ENCODE data around the gene ANKS1B. TPM values are rescaled to one million over a fixed set of nuclear protein-coding genes. Genes with fewer than 3 reads are reported as not detected.
"Not testable (repeated sequence)": the region's sequence is repeated elsewhere in the genome, so short reads cannot be mapped to it uniquely, and the experiment has no call there.

ANKS1B gene
- total RNA-seq, 1 experiment from 2014 or later, result 5.6 TPM

GRCh38 chr12:99387661-99388060 is 597.1 kb downstream of the ANKS1B start:
- no peak for DNase-seq (ENCODE audit: low read depth)
- in situ Hi-C loops (cut with HindIII; ENCODE audit: low pct_unique_long_range_greater_than_20kb, low sequenced_read_pairs), result no loop called here

DNA sequence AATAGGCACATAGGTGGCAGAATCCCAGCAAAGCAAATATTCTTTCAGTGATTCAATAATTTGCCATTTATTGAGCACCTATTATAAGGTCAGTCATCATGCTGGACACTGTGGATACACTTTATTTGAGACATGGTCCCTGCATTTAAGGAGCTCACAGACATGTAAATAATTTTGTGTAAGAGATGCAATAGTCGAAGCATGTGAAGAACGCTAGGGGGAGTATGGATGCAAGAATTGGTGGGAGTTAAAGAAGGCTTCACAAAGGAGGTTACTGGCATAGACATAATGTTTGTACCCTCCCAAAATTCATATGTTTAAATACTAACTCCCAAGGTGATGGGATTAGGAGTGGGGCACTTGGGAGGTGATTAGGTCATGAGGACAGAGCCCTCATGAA is 597.8 kb downstream of the ANKS1B start:
- no peak for DNase-seq (ENCODE audit: low read depth)
- in situ Hi-C loops (cut with HindIII; ENCODE audit: low pct_unique_long_range_greater_than_20kb, low sequenced_read_pairs), result no loop called here

DNA sequence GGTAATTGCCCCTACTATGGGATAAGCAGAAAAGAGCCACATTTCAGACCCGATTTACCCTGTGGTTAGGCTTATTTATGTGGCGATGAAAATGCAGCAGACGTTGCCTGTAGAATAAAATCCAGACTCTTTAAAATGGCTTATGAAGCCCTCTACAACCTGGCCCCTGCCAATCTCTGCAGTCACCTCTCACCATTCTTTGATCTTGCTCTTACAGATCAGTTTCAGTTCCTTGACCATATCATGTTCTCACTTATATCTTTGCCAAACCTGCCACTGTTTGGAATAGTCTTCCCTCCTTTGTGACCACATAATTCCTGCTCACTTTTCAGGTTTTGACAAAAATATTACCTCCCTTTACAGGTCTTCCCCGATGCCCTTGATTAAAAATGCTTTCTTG is 601.5 kb downstream of the ANKS1B start:
- no peak for DNase-seq (ENCODE audit: low read depth)
- in situ Hi-C loops (cut with HindIII; ENCODE audit: low pct_unique_long_range_greater_than_20kb, low sequenced_read_pairs), result no loop called here

- no peak for DNase-seq (ENCODE audit: low read depth)
- in situ Hi-C loops (cut with HindIII; ENCODE audit: low pct_unique_long_range_greater_than_20kb, low sequenced_read_pairs), result no loop called here
Observed at GRCh38 chr12:99381992-99382391, 602.7 kb downstream of the ANKS1B start.

- no peak for DNase-seq (ENCODE audit: low read depth)
- in situ Hi-C loops (cut with HindIII; ENCODE audit: low pct_unique_long_range_greater_than_20kb, low sequenced_read_pairs), result no loop called here
Observed at GRCh38 chr12:99380701-99381100, 604.0 kb downstream of the ANKS1B start.

DNA sequence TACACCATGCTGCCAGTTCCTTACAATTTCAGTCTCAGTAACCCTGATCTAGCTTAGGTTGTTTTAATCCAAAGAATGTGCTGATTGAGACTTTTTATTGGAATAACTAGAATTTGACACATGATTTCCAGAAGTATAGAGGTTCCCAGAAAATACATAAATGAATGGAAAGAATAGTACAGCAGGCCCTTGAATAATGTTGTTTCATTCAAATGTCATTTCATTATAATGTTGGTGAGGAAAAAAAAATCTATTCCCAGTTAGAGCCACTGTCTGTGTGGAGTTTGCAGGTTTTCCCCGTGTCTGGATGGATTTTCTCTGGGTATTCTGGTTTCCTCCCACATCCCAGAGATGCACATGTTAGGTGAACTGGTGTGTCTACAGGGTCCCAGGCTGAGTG is 610.7 kb downstream of the ANKS1B start:
- DNase-seq (ENCODE audit: low read depth), result no peak
- in situ Hi-C loops (cut with HindIII; ENCODE audit: low pct_unique_long_range_greater_than_20kb, low sequenced_read_pairs), result no loop called here

DNA sequence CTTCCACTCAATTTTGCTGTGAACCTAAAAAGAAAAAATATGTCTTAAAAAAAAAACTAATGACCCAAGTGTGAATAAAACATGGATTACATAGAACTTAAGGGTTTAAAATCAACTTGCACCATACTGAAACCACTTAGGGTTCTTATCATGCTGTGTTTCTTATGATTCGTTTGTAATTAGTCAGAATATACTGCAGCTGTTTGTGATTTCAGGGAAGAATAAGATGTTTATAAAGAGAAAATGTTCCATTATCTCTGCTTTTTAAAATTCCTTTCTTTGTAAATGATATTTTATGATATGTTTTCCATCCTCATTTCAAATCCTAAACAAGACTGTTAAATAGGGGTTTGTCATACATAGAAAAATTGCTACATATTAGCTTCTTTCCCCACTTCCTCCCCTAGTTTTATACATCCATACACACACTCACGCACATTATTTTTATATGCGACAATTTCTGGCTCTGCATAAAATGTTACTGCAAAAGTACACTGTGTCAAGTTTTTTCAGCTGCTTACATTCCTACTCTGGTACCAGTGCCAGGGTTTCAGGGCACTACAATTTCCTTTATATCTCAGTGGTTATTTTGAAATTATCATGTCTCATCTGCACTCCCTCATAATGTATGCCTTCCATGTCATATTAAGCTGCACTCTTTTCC is 612.3 kb downstream of the ANKS1B start:
- in situ Hi-C loops (cut with HindIII; ENCODE audit: low pct_unique_long_range_greater_than_20kb, low sequenced_read_pairs), result no loop called here
- no peak for DNase-seq (ENCODE audit: low read depth)

GRCh38 chr12:99370421-99371138 is 614.2 kb downstream of the ANKS1B start:
- in situ Hi-C loops (cut with HindIII; ENCODE audit: low pct_unique_long_range_greater_than_20kb, low sequenced_read_pairs), result no loop called here

GRCh38 chr12:99367181-99367580 is 617.6 kb downstream of the ANKS1B start:
- in situ Hi-C loops (cut with HindIII; ENCODE audit: low pct_unique_long_range_greater_than_20kb, low sequenced_read_pairs), result no loop called here
- no peak for DNase-seq (ENCODE audit: low read depth)

More at GRCh38 chr12:99370421-99371138, 614.2 kb downstream of the ANKS1B start:
- no peak for DNase-seq (ENCODE audit: low read depth)

DNA sequence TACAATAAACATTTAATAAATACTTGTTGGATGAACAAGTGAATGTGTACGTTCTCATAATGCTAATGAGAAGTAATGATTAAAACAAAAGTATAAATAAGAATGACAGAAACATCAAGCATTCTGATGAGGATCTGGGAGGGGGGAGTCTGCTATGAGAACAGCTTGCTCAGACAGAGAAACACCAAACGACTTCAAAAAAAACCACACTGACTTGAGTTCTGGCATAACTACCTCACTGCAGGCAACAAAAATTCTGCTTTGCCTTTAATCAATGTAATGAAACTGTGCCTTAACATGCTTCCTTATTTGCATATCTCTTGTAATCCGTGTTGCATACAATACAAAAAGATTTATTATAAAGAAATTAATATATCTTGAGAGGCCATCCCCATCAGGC is 632.5 kb downstream of the ANKS1B start:
- in situ Hi-C loops (cut with HindIII; ENCODE audit: low pct_unique_long_range_greater_than_20kb, low sequenced_read_pairs), result no loop called here
- DNase-seq (ENCODE audit: low read depth), result no peak

GRCh38 chr12:99343960-99344359 is 640.8 kb downstream of the ANKS1B start:
- in situ Hi-C loops (cut with HindIII; ENCODE audit: low pct_unique_long_range_greater_than_20kb, low sequenced_read_pairs), result no loop called here
- no peak for DNase-seq (ENCODE audit: low read depth)

DNA sequence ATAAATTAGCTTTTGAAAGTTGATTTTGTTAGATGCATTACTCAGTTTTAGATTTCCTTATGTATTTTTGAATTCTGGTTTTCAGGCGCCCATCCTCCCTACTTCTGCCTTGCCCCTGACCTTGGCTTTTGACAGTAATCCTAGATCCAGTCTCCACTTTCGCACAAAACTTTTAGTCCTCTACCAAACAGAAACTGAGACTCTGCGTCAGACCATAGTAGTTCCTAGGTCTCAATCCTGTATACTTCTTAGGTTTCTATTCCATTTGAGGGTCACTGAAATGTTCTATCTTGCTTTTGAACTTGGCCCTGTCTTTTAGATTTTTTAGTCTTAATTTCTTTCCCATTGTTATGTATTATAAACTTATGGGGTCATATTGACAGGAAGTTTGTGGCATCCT is 645.1 kb downstream of the ANKS1B start:
- in situ Hi-C loops (cut with HindIII; ENCODE audit: low pct_unique_long_range_greater_than_20kb, low sequenced_read_pairs), result no loop called here
- no peak for DNase-seq (ENCODE audit: low read depth)

- no peak for DNase-seq (ENCODE audit: low read depth)
Observed at GRCh38 chr12:99334285-99335056, 650.3 kb downstream of the ANKS1B start.

GRCh38 chr12:99332936-99333591 is 651.7 kb downstream of the ANKS1B start:
- in situ Hi-C loops (cut with HindIII; ENCODE audit: low pct_unique_long_range_greater_than_20kb, low sequenced_read_pairs), result no loop called here
- DNase-seq (ENCODE audit: low read depth), result no peak

More at GRCh38 chr12:99334285-99335056, 650.3 kb downstream of the ANKS1B start:
- in situ Hi-C loops (cut with HindIII; ENCODE audit: low pct_unique_long_range_greater_than_20kb, low sequenced_read_pairs), result no loop called here

DNA sequence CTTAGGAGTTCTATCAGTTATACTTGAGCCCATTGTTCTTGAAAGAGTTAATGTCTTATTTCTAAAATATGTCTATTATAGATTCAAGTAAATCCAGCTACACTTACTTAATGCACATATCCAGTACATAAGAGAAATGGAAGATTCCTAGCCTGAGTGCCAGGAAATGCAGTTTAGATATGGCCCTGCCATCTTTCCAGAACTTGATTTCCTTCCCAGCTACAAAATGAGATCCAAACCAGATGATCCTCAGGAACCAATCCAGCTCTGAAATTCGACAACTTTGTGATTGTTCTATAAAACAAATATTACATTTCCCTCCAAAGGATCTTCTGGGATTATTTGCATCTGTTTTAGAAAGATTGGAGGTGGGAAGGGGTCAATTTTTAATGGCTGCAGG is 654.5 kb downstream of the ANKS1B start:
- DNase-seq (ENCODE audit: low read depth), result no peak
- in situ Hi-C loops (cut with HindIII; ENCODE audit: low pct_unique_long_range_greater_than_20kb, low sequenced_read_pairs), result no loop called here

GRCh38 chr12:99321210-99321609 is 663.5 kb downstream of the ANKS1B start:
- in situ Hi-C loops (cut with HindIII; ENCODE audit: low pct_unique_long_range_greater_than_20kb, low sequenced_read_pairs); DNase-seq (ENCODE audit: low read depth): not testable (repeated sequence)

- no peak for DNase-seq (ENCODE audit: low read depth)
Observed at GRCh38 chr12:99311373-99311772, 673.4 kb downstream of the ANKS1B start.

GRCh38 chr12:99309812-99310211 is 674.9 kb downstream of the ANKS1B start:
- no peak for DNase-seq (ENCODE audit: low read depth)
- in situ Hi-C loops (cut with HindIII; ENCODE audit: low pct_unique_long_range_greater_than_20kb, low sequenced_read_pairs), result no loop called here

More at GRCh38 chr12:99311373-99311772, 673.4 kb downstream of the ANKS1B start:
- in situ Hi-C loops (cut with HindIII; ENCODE audit: low pct_unique_long_range_greater_than_20kb, low sequenced_read_pairs), result no loop called here

DNA sequence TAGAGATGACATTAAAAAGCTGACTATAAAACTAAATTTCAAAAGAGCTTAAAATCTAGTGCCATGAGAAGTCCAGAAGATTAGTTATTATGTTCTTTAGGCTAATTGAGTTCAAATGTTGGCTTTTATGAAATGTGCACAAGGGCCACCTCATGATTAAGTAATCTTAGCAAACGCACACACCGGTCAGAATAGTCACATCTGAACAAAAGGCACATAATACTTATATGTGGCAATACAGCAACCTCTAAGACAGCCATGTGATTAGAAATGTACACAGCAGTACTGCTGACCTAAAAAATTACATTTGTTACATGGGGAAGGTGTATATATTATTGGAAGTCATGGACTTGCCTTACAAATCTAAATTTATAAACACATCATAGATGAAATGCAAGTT is 681.9 kb downstream of the ANKS1B start:
- DNase-seq (ENCODE audit: low read depth), result no peak
- in situ Hi-C loops (cut with HindIII; ENCODE audit: low pct_unique_long_range_greater_than_20kb, low sequenced_read_pairs), result no loop called here

Measured in Caki2 (cell line).